Fibroblast of mammary gland (primary cell): ENCODE measurements around the gene SLC39A11.
"Not testable (repeated sequence)": the region's sequence is repeated elsewhere in the genome, so short reads cannot be mapped to it uniquely, and the experiment has no call there.

ENCODE experiments used
- DNase-seq: peaks from one replicate; pipeline ENCODE4 v3.0.0-alpha.2; 2010; ENCODE audit warnings: low read depth
- H3K4me3 ChIP-seq: 2 replicates; pipeline ENCODE4 v1.5.1; 2011; ENCODE audit warnings: low read depth, mild to moderate bottlenecking, low read length, moderate library complexity; ENCODE audit not compliant: control insufficient read depth
- CTCF ChIP-seq: conservative IDR thresholded peaks from 2 replicates; pipeline ENCODE4 v1.5.1; 2011; ENCODE audit warnings: low read depth, low read length, inconsistent platforms; ENCODE audit not compliant: control insufficient read depth, insufficient read depth

Gene SLC39A11

GRCh38 chr17:73005360-73005759, 87.1 kb downstream of the SLC39A11 start:
- no peak for TF ChIP-seq CTCF
- DNase-seq = no peak
- no peak overlapping the region for H3K4me3 ChIP-seq

GRCh38 chr17:73003487-73003886, 89.0 kb downstream of the SLC39A11 start:
- H3K4me3 ChIP-seq = no peak overlapping the region
- no peak for DNase-seq
- TF ChIP-seq CTCF = no peak

- TF ChIP-seq CTCF = no peak
- no peak for DNase-seq
- no peak overlapping the region for H3K4me3 ChIP-seq
These were observed 91.7 kb downstream of the SLC39A11 start for GRCh38 chr17:73000832-73001231.

- not testable (repeated sequence) for DNase-seq
These were observed 93.0 kb downstream of the SLC39A11 start for GRCh38 chr17:72999474-72999873.

GRCh38 chr17:72998343-72998742, 94.1 kb downstream of the SLC39A11 start:
- H3K4me3 ChIP-seq = no peak overlapping the region
- DNase-seq = no peak
- no peak for TF ChIP-seq CTCF

More at GRCh38 chr17:72999474-72999873, 93.0 kb downstream of the SLC39A11 start:
- not testable (repeated sequence) for H3K4me3 ChIP-seq

- DNase-seq = no peak
- H3K4me3 ChIP-seq = no peak overlapping the region
- no peak for TF ChIP-seq CTCF
These were observed 94.9 kb downstream of the SLC39A11 start for GRCh38 chr17:72997559-72997958.

GRCh38 chr17:72996791-72997190, 95.7 kb downstream of the SLC39A11 start:
- no peak overlapping the region for H3K4me3 ChIP-seq
- DNase-seq = no peak
- TF ChIP-seq CTCF = no peak
